ENCODE measurements around the gene BNIP5. TPM values are rescaled to one million over a fixed set of nuclear protein-coding genes. Genes with fewer than 3 reads are reported as not detected.

BNIP5 gene
- total and polyA plus RNA-seq, 3 experiments from 2014 or later = not detected

DNA sequence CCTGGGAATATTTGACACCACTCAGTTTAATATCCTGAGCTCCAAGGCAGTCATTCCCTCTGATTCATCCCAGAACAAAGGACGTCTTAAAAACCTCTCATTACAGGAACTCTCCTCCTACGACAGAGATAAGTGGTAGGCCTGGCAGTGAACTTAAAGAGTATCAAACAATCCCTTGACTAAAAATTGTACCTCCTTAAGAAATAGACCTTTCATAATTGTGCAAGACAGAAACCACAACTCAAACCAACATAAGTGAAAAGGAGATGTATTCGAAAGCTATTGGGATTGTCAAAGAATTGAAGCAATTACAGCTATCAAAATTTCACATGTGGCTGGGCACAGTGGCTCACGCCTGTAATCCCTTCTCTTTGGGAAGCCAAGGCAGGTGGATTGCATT lies 19.1 kb upstream of the BNIP5 start:
- Histone ChIP-seq H3K36me3 (ENCODE audit: insufficient read depth, low read length) (no peaks in the 10 kb centered on the region), H3K4me3 (ENCODE audit: low read length) (no peak overlapping the region), H3K9me3 (ENCODE audit: low read length) (no peaks in the 10 kb centered on the region), H3K27me3 (ENCODE audit: insufficient read depth, low read length, poor library complexity, severe bottlenecking) (no peaks in the 10 kb centered on the region), H3K4me1 (ENCODE audit: insufficient read depth, low read length) (peaks cover 3% of the 10 kb centered on the region), H3K27ac (ENCODE audit: low read depth, low read length) (no peak overlapping the region)
- no peak overlapping the region for H3K27ac Mint-ChIP-seq
- H3K9me3 Mint-ChIP-seq = peaks cover 0 to 3% (median 0%) of the 10 kb centered on the region in 5 donors
- ChIA-PET POLR2A (no interaction called here), CTCF (interaction anchor here (3.2 kb wide), 1 partner anchor 14 kb away, joined by 16 read pairs; no protein-coding TSS in a partner anchor)
- H3K4me3 Mint-ChIP-seq = no peak overlapping the region
- peaks cover 3 to 7% of the 10 kb centered on the region in 2 donors for H3K27me3 Mint-ChIP-seq
- DNase-seq = no peak
- H3K36me3 Mint-ChIP-seq = peaks cover 0 to 3% (median 2%) of the 10 kb centered on the region in 3 donors
- H3K4me1 Mint-ChIP-seq = peaks cover 15 to 27% (median 15%) of the 10 kb centered on the region in 3 donors

DNA sequence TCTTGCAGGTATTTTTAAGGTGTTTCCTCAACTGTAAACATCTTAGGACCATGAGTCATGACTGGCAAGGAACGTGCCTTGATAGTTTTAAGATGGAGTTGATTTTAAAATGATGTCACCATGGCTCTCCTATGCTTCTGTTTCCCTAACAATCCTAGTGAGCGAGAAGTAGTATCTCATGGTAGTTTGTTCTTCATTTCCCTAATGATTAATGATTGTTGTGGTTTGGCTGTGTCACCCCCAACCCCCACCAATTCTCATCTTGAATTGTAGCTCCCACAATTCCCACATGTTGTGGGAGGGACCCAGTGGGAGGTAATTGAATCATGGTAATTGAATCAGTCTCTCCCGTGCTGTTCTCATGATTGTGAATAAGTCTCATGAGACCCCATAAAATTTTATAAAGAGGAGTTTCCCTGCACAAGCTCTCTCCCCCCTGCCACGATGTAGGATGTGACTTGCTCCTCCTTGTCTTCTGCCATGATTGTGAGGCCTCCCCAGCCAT lies 16.8 kb upstream of the BNIP5 start:
- Mint-ChIP-seq H3K4me3 (no peak overlapping the region), H3K27ac (no peak overlapping the region), H3K9me3 (peaks cover 0 to 3% (median 0%) of the 10 kb centered on the region in 5 donors), H3K27me3 (peaks cover 3 to 5% of the 10 kb centered on the region in 2 donors), H3K36me3 (peaks cover 0 to 3% (median 2%) of the 10 kb centered on the region in 3 donors), H3K4me1 (peaks cover 7 to 15% (median 8%) of the 10 kb centered on the region in 3 donors)
- POLR2A ChIA-PET = no interaction called here
- CTCF ChIA-PET = interaction anchor here (3.2 to 3.9 kb wide), 2 partner anchors 11 to 12 kb away, joined by 16 to 26 read pairs; no protein-coding TSS in a partner anchor
- no peak overlapping the region for H3K4me3 ChIP-seq (ENCODE audit: low read length)
- no peaks in the 10 kb centered on the region for H3K36me3 ChIP-seq (ENCODE audit: insufficient read depth, low read length)
- no peaks in the 10 kb centered on the region for H3K4me1 ChIP-seq (ENCODE audit: insufficient read depth, low read length)
- DNase-seq = no peak
- H3K27ac ChIP-seq (ENCODE audit: low read depth, low read length) = no peak overlapping the region
- no peaks in the 10 kb centered on the region for H3K9me3 ChIP-seq (ENCODE audit: low read length)
- H3K27me3 ChIP-seq (ENCODE audit: insufficient read depth, low read length, poor library complexity, severe bottlenecking) = no peaks in the 10 kb centered on the region

DNA sequence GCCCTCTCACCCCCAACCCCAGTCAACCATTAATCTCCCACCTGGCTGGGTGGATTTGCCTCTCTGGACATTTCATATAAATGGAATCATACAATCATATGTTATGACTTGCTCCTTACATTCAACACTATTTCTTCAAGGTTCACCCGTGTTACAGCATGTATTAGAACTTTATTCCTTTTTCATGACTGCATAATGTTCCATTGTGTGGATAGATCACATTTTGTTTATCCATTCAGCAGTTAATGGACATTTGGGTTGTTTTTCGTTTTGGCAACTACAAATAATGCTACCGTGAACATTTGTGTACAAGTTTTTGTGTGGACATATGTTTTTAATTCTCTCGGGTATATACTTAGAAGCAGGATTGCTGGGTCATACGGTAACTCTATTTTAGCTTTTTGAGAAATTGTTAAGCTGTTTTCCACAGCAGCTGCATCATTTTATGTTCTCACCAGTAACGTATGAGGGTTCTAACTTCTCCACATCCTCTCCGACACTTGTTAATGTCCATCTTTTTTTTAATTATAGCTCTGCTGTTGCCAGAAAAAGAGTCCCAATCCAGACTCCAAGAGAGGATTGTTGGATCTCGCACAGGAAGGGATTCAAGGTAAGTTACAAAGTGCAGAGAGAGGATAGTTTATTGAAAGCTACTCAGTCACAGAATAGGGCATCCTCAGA lies 15.9 kb upstream of the BNIP5 start:
- Histone ChIP-seq H3K9me3 (ENCODE audit: low read length) (no peaks in the 10 kb centered on the region), H3K36me3 (ENCODE audit: insufficient read depth, low read length) (no peaks in the 10 kb centered on the region), H3K27me3 (ENCODE audit: insufficient read depth, low read length, poor library complexity, severe bottlenecking) (no peaks in the 10 kb centered on the region), H3K27ac (ENCODE audit: low read depth, low read length) (no peak overlapping the region), H3K4me3 (ENCODE audit: low read length) (no peak overlapping the region), H3K4me1 (ENCODE audit: insufficient read depth, low read length) (no peaks in the 10 kb centered on the region)
- Mint-ChIP-seq H3K27me3 (peaks cover 3 to 5% of the 10 kb centered on the region in 2 donors), H3K27ac (no peak overlapping the region), H3K4me1 (peaks cover 0 to 6% (median 3%) of the 10 kb centered on the region in 3 donors), H3K36me3 (peaks cover 0 to 3% (median 2%) of the 10 kb centered on the region in 3 donors), H3K9me3 (peaks cover 0 to 3% (median 0%) of the 10 kb centered on the region in 5 donors), H3K4me3 (no peak overlapping the region)
- ChIA-PET CTCF (interaction anchor here (3.9 kb wide), 1 partner anchor 11 kb away, joined by 26 read pairs; no protein-coding TSS in a partner anchor), POLR2A (no interaction called here)
- DNase-seq = no peak

DNA sequence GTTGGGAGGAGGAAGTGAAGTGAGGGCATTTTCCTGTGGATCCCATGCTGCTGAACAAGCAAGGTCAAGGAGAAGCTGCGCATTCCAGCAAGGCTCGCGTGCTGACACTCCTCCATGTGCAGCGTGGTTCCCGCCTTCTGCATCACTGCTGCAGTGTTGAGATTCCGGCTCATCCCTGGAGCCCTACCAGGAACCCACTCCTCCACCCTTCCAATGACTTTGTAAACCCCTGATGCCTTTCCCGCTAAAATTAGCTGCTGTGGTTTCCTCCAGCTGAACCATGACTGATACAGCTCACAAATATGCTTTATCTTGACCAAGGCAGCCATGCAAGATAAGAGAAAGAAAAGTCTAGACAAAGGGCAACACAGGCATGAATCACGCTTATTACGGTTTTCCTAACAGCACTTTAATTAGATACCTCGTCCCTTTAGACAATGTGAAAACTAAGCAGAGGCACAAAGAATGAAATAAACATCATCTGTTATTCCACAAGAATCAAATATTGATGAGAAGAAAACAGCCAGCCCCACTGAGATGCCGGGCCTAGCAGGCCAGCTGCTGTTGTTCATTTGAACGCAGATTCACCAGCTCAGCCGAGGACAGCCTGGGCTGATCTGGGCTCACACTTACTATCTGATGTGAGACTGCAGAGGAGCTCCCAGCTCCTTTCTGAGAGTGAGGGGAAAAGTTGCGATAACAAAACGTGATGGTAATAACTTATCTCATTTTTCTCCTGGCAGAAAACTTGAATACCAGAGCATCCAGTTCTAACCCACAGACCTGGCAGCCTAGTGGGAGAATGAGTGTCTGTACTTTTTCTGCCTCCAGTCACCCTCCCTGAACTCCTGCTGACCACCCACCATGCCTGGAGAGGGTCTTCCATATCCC lies 14.2 kb upstream of the BNIP5 start:
- H3K4me3 ChIP-seq (ENCODE audit: low read length) = no peak overlapping the region
- POLR2A ChIA-PET = no interaction called here
- H3K4me1 ChIP-seq (ENCODE audit: insufficient read depth, low read length) = no peaks in the 10 kb centered on the region
- no peak overlapping the region for H3K27ac Mint-ChIP-seq
- H3K9me3 Mint-ChIP-seq = peaks cover 0 to 3% (median 0%) of the 10 kb centered on the region in 5 donors
- no peak overlapping the region for H3K27ac ChIP-seq (ENCODE audit: low read depth, low read length)
- H3K4me3 Mint-ChIP-seq = no peak overlapping the region
- no peaks in the 10 kb centered on the region for H3K27me3 ChIP-seq (ENCODE audit: insufficient read depth, low read length, poor library complexity, severe bottlenecking)
- H3K9me3 ChIP-seq (ENCODE audit: low read length) = no peaks in the 10 kb centered on the region
- H3K36me3 ChIP-seq (ENCODE audit: insufficient read depth, low read length) = no peaks in the 10 kb centered on the region
- H3K36me3 Mint-ChIP-seq = peaks cover 0 to 3% (median 2%) of the 10 kb centered on the region in 3 donors
- peaks cover 0 to 5% of the 10 kb centered on the region in 2 donors for H3K27me3 Mint-ChIP-seq
- DNase-seq = no peak
- CTCF ChIA-PET = interaction anchor here (1.3 to 3.9 kb wide), 2 partner anchors 9 to 10 kb away, joined by 3 to 26 read pairs; no protein-coding TSS in a partner anchor
- no peaks in the 10 kb centered on the region for H3K4me1 Mint-ChIP-seq

DNA sequence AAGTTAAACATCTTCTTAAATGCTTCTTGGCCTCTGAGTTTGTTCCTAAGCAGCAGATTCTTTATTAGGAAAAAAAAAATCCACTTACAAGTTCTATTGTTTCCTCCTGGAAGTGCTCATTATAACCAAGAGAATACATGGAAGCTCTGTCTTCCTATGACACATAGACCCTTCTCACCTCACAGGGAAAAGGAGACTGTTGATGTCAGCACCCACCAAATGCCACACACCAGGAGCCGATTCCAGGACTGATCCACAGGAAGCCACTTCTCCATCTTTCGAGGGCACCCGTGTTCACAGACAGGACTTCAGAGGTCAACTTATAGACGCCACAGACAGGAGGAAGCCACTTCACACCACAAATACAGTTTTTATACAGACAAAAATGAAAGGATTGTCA lies 13.4 kb upstream of the BNIP5 start:
- Mint-ChIP-seq H3K4me1 (no peaks in the 10 kb centered on the region), H3K4me3 (no peak overlapping the region), H3K36me3 (peaks cover 0 to 3% (median 2%) of the 10 kb centered on the region in 3 donors), H3K27ac (no peak overlapping the region), H3K9me3 (peaks cover 0 to 3% (median 0%) of the 10 kb centered on the region in 5 donors), H3K27me3 (peaks cover 0 to 4% of the 10 kb centered on the region in 2 donors)
- ChIA-PET POLR2A (no interaction called here), CTCF (interaction anchor here (1.3 to 3.9 kb wide), 2 partner anchors 8 to 11 kb away, joined by 3 to 26 read pairs; no protein-coding TSS in a partner anchor)
- no peak for DNase-seq
- Histone ChIP-seq H3K27ac (ENCODE audit: low read depth, low read length) (no peak overlapping the region), H3K9me3 (ENCODE audit: low read length) (no peaks in the 10 kb centered on the region), H3K4me1 (ENCODE audit: insufficient read depth, low read length) (no peaks in the 10 kb centered on the region), H3K36me3 (ENCODE audit: insufficient read depth, low read length) (no peaks in the 10 kb centered on the region), H3K27me3 (ENCODE audit: insufficient read depth, low read length, poor library complexity, severe bottlenecking) (no peaks in the 10 kb centered on the region), H3K4me3 (ENCODE audit: low read length) (no peak overlapping the region)

DNA sequence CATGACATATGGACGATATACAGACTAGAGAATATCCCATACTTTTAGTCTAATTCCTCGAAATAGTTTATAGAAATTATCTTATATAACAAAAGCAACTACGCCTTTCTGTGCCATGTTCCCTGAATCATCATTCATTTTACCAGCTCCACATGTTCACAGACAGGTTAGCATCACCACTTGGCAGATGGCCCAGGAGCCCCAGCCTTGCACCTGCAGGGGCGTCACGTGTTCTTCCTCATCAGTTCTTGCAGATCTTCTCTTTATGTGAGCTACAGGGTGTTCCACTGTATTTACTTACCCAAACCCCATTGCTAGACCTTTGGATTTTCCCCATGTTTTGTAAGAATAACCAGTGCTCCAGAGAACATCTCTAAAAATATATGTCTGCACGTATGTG lies 12.6 kb upstream of the BNIP5 start:
- Mint-ChIP-seq H3K9me3 (peaks cover 0 to 3% (median 0%) of the 10 kb centered on the region in 5 donors), H3K4me3 (no peak overlapping the region), H3K36me3 (peaks cover 0 to 3% (median 2%) of the 10 kb centered on the region in 3 donors), H3K27ac (no peak overlapping the region), H3K4me1 (no peaks in the 10 kb centered on the region), H3K27me3 (peaks cover 0 to 1% of the 10 kb centered on the region in 2 donors)
- ChIA-PET CTCF (interaction anchor here (0.8 kb wide), 1 partner anchor 8 kb away, joined by 3 read pairs; no protein-coding TSS in a partner anchor), POLR2A (no interaction called here)
- Histone ChIP-seq H3K27me3 (ENCODE audit: insufficient read depth, low read length, poor library complexity, severe bottlenecking) (no peaks in the 10 kb centered on the region), H3K9me3 (ENCODE audit: low read length) (no peaks in the 10 kb centered on the region), H3K4me3 (ENCODE audit: low read length) (no peak overlapping the region), H3K4me1 (ENCODE audit: insufficient read depth, low read length) (no peaks in the 10 kb centered on the region), H3K36me3 (ENCODE audit: insufficient read depth, low read length) (no peaks in the 10 kb centered on the region), H3K27ac (ENCODE audit: low read depth, low read length) (no peak overlapping the region)
- peak in 1 of 5 donors; percentile 8 for DNase-seq

DNA sequence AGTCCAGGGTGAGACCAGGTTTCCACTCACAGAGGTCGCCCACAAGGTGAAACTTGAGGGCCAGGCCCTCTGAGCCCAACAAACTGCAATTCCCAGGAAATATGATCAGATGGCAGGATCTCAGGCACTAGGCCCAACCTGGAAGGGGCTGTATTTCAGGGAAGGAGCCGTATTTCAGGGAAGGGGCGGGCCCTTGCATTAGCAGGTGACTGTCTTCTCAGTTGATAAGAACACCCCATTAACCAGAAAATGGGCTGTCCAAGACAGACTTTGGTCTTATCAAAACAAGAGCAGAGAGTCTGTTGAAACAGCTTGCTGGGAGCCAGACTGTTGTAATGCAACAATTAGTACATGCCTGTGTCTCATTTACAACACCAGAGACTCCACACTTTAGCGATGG lies 10.9 kb upstream of the BNIP5 start:
- CTCF ChIA-PET = no interaction called here
- Histone ChIP-seq H3K27ac (ENCODE audit: low read depth, low read length) (no peak overlapping the region), H3K27me3 (ENCODE audit: insufficient read depth, low read length, poor library complexity, severe bottlenecking) (no peaks in the 10 kb centered on the region), H3K4me1 (ENCODE audit: insufficient read depth, low read length) (no peaks in the 10 kb centered on the region), H3K4me3 (ENCODE audit: low read length) (no peak overlapping the region), H3K9me3 (ENCODE audit: low read length) (no peaks in the 10 kb centered on the region), H3K36me3 (ENCODE audit: insufficient read depth, low read length) (no peaks in the 10 kb centered on the region)
- no peaks in the 10 kb centered on the region for H3K4me1 Mint-ChIP-seq
- POLR2A ChIA-PET = no interaction called here
- no peak for DNase-seq
- H3K27me3 Mint-ChIP-seq = no peaks in the 10 kb centered on the region
- H3K27ac Mint-ChIP-seq = no peak overlapping the region
- H3K9me3 Mint-ChIP-seq = no peaks in the 10 kb centered on the region
- H3K36me3 Mint-ChIP-seq = no peaks in the 10 kb centered on the region
- no peak overlapping the region for H3K4me3 Mint-ChIP-seq

All from CD8-positive, alpha-beta memory T cell (primary cell).